Suprapubic skin (tissue), 4 donors: ENCODE measurements around the gene LPXN.

ENCODE experiments used
- CTCF ChIP-seq, 2 donors: fragments of 200-600 bp in 1 of 2; fragments of 450-650 bp in 1 of 2; sonication (generic) in 1 of 2; IDR thresholded peaks; one replicate each; pipeline ENCODE4 v1.5.1; 2016 to 2019; ENCODE audit warnings: antibody characterized with exemption in 2 of 2, mild to moderate bottlenecking in 1 of 2, moderate library complexity in 1 of 2
- POLR2A ChIP-seq, 2 donors: fragments of 450-650 bp; IDR thresholded peaks; one replicate each; pipeline ENCODE4 v1.6.1; 2017; ENCODE audit warnings: antibody characterized with exemption in 2 of 2, mild to moderate bottlenecking in 2 of 2, moderate library complexity in 2 of 2
- POLR2AphosphoS5 ChIP-seq, 3 donors: sonication (generic); formaldehyde crosslinking; IDR thresholded peaks; one replicate each; pipeline ENCODE4 v1.6.1; 2017; ENCODE audit warnings: antibody characterized with exemption in 3 of 3

- TF ChIP-seq CTCF (IDR thresholded peaks at IDR 0.05) (no peak), POLR2A (IDR thresholded peaks at IDR 0.05) (no peak), POLR2AphosphoS5 (IDR thresholded peaks at IDR 0.05) (no peak)
Observed at GRCh38 chr11:58502004-58502403, 73.7 kb downstream of the LPXN start.
